ENCODE results near the gene RNF115.
"Not testable (repeated sequence)": the region's sequence is repeated elsewhere in the genome, so short reads cannot be mapped to it uniquely, and the experiment has no call there.

The RNF115 gene

GRCh38 chr1:145720878-145721671 lies 102.8 kb downstream of the RNF115 start:
- Histone ChIP-seq H3K27me3 (ENCODE audit: low read length) (no peaks in the 10 kb centered on the region), H3K9me2 (replicated peaks; ENCODE audit: insufficient read depth, low read length) (no peaks in the 10 kb centered on the region), H3K4me2 (ENCODE audit: low read depth, low read length, poor library complexity, severe bottlenecking) (no peak overlapping the region), H4K20me1 (ENCODE audit: low read depth, low read length) (no peaks in the 10 kb centered on the region), H3K4me3 (ENCODE audit: insufficient read depth, low read length, poor library complexity, severe bottlenecking) (no peak overlapping the region), H3K27ac (ENCODE audit: low read depth, low read length) (no peak overlapping the region), H3K9me3 (ENCODE audit: insufficient read depth, low read length) (no peaks in the 10 kb centered on the region), H2AFZ (ENCODE audit: low read depth, low read length, severe bottlenecking) (no peak overlapping the region), H3K36me3 (ENCODE audit: low read length) (no peaks in the 10 kb centered on the region), H3F3A (ENCODE audit: insufficient read depth) (no peaks in the 10 kb centered on the region), H3K9ac (ENCODE audit: low read length) (no peak overlapping the region), H3K79me2 (ENCODE audit: insufficient read depth, low read length) (no peaks in the 10 kb centered on the region)
- no peak for TF ChIP-seq EZH2phosphoT487 (conservative IDR thresholded peaks at IDR 0.05; ENCODE audit: low read length)
- TF ChIP-seq, protein P1, sequence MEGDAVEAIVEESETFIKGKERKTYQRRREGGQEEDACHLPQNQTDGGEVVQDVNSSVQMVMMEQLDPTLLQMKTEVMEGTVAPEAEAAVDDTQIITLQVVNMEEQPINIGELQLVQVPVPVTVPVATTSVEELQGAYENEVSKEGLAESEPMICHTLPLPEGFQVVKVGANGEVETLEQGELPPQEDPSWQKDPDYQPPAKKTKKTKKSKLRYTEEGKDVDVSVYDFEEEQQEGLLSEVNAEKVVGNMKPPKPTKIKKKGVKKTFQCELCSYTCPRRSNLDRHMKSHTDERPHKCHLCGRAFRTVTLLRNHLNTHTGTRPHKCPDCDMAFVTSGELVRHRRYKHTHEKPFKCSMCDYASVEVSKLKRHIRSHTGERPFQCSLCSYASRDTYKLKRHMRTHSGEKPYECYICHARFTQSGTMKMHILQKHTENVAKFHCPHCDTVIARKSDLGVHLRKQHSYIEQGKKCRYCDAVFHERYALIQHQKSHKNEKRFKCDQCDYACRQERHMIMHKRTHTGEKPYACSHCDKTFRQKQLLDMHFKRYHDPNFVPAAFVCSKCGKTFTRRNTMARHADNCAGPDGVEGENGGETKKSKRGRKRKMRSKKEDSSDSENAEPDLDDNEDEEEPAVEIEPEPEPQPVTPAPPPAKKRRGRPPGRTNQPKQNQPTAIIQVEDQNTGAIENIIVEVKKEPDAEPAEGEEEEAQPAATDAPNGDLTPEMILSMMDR (IDR thresholded peaks at IDR 0.05; ENCODE audit: insufficient read depth, low read length, poor library complexity, severe bottlenecking) = peak; percentile 88

GRCh38 chr1:145720556-145720877 lies 103.4 kb downstream of the RNF115 start:
- TF ChIP-seq, protein P1 (IDR thresholded peaks at IDR 0.05; ENCODE audit: insufficient read depth, low read length, poor library complexity, severe bottlenecking) = no peak
- no peak for TF ChIP-seq EZH2phosphoT487 (conservative IDR thresholded peaks at IDR 0.05; ENCODE audit: low read length)
- no peak overlapping the region for H2AFZ ChIP-seq (ENCODE audit: low read depth, low read length, severe bottlenecking)

DNA sequence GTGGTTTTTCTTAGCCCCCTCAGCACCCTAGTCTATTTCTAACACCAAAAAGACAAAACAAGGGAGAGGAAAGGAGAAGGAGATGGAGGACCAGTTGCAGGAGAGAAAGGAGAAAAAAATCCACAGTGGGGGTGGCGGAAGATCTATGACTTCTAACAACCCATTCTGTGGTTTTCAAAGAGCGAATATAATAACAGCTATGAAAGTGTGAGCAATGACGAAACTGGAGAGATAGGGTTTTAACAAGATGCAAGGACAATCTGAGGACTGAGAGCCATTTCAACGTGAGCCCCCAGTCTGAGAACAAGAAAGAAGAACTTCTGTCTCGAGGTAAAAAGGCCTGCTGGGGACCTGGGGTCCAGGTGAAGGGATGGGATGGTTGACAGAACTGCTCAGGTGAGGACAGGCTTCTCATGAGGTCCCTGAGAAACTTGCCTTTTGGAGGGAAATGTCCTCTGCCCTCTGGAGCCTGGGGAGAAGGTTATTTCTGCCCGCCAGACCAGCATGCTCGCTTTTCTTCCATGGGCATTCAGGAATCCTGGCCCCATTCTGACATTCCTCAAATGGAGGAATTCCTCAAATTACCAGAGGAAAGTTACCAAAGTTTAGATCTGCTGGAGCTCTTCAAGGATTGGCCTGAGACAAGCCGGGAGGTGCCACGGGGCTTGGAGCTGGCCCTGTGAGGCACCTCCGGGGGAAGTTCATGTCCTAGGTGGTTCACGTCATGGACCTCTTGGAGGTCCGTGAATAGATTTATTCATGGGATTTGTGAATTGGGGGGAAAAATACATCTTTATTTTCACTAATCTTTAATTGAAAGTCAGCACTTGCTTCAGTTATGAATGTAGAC lies 104.4 kb downstream of the RNF115 start, which contains the start of gene CD160:
Gene CD160, plus strand, starts transcription at position 270 of the 850 bp plus-strand sequence. CDS start 8,829 bp downstream, outside the sequence.
- Histone ChIP-seq H3K79me2 (ENCODE audit: insufficient read depth, low read length) (no peaks in the 10 kb centered on the region), H3K27me3 (ENCODE audit: low read length) (no peaks in the 10 kb centered on the region), H4K20me1 (ENCODE audit: low read depth, low read length) (no peaks in the 10 kb centered on the region), H3K9me2 (replicated peaks; ENCODE audit: insufficient read depth, low read length) (no peaks in the 10 kb centered on the region), H3K4me3 (ENCODE audit: insufficient read depth, low read length, poor library complexity, severe bottlenecking) (no peak within 1 kb of the TSS), H3F3A (ENCODE audit: insufficient read depth) (no peaks in the 10 kb centered on the region), H3K36me3 (ENCODE audit: low read length) (no peaks in the 10 kb centered on the region), H3K9me3 (ENCODE audit: insufficient read depth, low read length) (no peaks in the 10 kb centered on the region), H3K9ac (ENCODE audit: low read length) (no peak within 1 kb of the TSS), H2AFZ (ENCODE audit: low read depth, low read length, severe bottlenecking) (no peak within 1 kb of the TSS), H3K27ac (ENCODE audit: low read depth, low read length) (no peak within 1 kb of the TSS), H3K4me2 (ENCODE audit: low read depth, low read length, poor library complexity, severe bottlenecking) (no peak within 1 kb of the TSS)
- TF ChIP-seq EZH2phosphoT487 (conservative IDR thresholded peaks at IDR 0.05; ENCODE audit: low read length) = no peak

More at GRCh38 chr1:145720556-145720877, 103.4 kb downstream of the RNF115 start:
- Histone ChIP-seq H3K4me2 (ENCODE audit: low read depth, low read length, poor library complexity, severe bottlenecking) (no peak overlapping the region), H3K79me2 (ENCODE audit: insufficient read depth, low read length) (no peaks in the 10 kb centered on the region), H3K9me2 (replicated peaks; ENCODE audit: insufficient read depth, low read length) (no peaks in the 10 kb centered on the region), H3K9me3 (ENCODE audit: insufficient read depth, low read length) (no peaks in the 10 kb centered on the region), H3K4me3 (ENCODE audit: insufficient read depth, low read length, poor library complexity, severe bottlenecking) (no peak overlapping the region), H3K9ac (ENCODE audit: low read length) (no peak overlapping the region), H3F3A (ENCODE audit: insufficient read depth) (no peaks in the 10 kb centered on the region), H3K36me3 (ENCODE audit: low read length) (no peaks in the 10 kb centered on the region), H3K27ac (ENCODE audit: low read depth, low read length) (no peak overlapping the region), H4K20me1 (ENCODE audit: low read depth, low read length) (no peaks in the 10 kb centered on the region), H3K27me3 (ENCODE audit: low read length) (no peaks in the 10 kb centered on the region)

DNA sequence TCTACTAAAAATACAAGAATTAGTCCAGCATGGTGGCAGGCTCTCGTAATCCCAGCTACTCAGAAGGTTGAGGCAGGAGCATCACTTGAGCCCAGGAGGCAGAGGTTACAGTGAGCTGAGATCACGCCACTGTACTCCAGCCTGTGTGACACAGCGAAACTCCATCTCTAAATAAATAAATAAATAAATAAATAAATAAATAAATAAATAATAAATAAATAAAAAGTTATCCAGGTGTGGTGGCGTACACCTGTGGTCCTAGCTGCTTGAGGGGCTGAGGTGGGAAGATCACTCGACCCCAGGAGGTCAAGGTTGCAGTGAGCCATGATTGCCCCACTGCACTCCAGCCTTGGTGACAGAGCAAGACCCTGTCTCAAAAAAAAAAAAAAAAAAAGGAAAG lies 105.4 kb downstream of the RNF115 start:
- not testable (repeated sequence) for H3K36me3 ChIP-seq (ENCODE audit: low read length); H3K4me3 ChIP-seq (ENCODE audit: insufficient read depth, low read length, poor library complexity, severe bottlenecking); H3K9ac ChIP-seq (ENCODE audit: low read length); H3K4me2 ChIP-seq (ENCODE audit: low read depth, low read length, poor library complexity, severe bottlenecking); H3K27me3 ChIP-seq (ENCODE audit: low read length); H4K20me1 ChIP-seq (ENCODE audit: low read depth, low read length); H2AFZ ChIP-seq (ENCODE audit: low read depth, low read length, severe bottlenecking); H3K79me2 ChIP-seq (ENCODE audit: insufficient read depth, low read length); H3K9me2 ChIP-seq (replicated peaks; ENCODE audit: insufficient read depth, low read length); H3K27ac ChIP-seq (ENCODE audit: low read depth, low read length); H3F3A ChIP-seq (ENCODE audit: insufficient read depth); H3K9me3 ChIP-seq (ENCODE audit: insufficient read depth, low read length)

Measured in SU-DHL-6 (cell line).